ENCODE measurements around the gene FBN1. TPM values are rescaled to one million over a fixed set of nuclear protein-coding genes. Genes with fewer than 3 reads are reported as not detected.

FBN1 gene
- total RNA-seq, 1 experiment from 2014 or later: 1.1 TPM

GRCh38 chr15:48617619-48618018 is 27.9 kb downstream of the FBN1 start:
- TF ChIP-seq, protein P1, sequence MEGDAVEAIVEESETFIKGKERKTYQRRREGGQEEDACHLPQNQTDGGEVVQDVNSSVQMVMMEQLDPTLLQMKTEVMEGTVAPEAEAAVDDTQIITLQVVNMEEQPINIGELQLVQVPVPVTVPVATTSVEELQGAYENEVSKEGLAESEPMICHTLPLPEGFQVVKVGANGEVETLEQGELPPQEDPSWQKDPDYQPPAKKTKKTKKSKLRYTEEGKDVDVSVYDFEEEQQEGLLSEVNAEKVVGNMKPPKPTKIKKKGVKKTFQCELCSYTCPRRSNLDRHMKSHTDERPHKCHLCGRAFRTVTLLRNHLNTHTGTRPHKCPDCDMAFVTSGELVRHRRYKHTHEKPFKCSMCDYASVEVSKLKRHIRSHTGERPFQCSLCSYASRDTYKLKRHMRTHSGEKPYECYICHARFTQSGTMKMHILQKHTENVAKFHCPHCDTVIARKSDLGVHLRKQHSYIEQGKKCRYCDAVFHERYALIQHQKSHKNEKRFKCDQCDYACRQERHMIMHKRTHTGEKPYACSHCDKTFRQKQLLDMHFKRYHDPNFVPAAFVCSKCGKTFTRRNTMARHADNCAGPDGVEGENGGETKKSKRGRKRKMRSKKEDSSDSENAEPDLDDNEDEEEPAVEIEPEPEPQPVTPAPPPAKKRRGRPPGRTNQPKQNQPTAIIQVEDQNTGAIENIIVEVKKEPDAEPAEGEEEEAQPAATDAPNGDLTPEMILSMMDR (IDR thresholded peaks at IDR 0.05; ENCODE audit: unreplicated experiment): no peak
- Mint-ChIP-seq H3K27ac (ENCODE audit: unreplicated experiment) (no peak overlapping the region), H3K4me1 (ENCODE audit: low read depth, unreplicated experiment) (no peaks in the 10 kb centered on the region), H3K9me3 (ENCODE audit: low read depth, unreplicated experiment) (no peaks in the 10 kb centered on the region), H3K4me3 (ENCODE audit: low read depth, unreplicated experiment) (no peak overlapping the region), H3K27me3 (ENCODE audit: unreplicated experiment) (no peaks in the 10 kb centered on the region), H3K36me3 (ENCODE audit: insufficient read depth, unreplicated experiment) (no peaks in the 10 kb centered on the region)
- BruUV-seq (replicated peaks): no TSS peak
- DNase-seq: no peak
- intact Hi-C loops (cut with micrococcal nuclease; ENCODE audit: unreplicated experiment): no loop called here
- CTCF ChIA-PET: no interaction called here

DNA sequence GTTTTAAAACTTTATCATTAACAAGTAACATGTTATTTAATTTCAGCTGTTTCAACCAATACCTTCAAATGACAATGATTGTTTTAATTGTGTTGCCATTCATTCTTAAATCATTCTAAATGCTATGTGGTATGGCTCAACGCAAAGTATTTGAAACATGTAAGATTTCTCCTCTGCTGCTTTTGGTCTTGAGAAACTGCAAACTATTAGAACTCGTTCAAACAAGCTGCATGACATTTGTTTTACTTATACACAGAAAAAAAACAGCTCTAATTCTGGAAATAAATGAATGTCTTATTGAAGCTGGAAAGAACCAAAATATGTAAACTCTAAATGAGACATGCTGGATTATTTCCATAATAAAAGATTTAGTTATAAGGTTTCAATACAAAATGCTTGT is 29.3 kb downstream of the FBN1 start:
- CTCF ChIA-PET: no interaction called here
- DNase-seq: no peak
- no TSS peak for BruUV-seq (replicated peaks)
- H3K4me1 Mint-ChIP-seq (ENCODE audit: low read depth, unreplicated experiment): no peaks in the 10 kb centered on the region
- TF ChIP-seq, protein P1 (IDR thresholded peaks at IDR 0.05; ENCODE audit: unreplicated experiment): no peak
- no peaks in the 10 kb centered on the region for H3K9me3 Mint-ChIP-seq (ENCODE audit: low read depth, unreplicated experiment)
- H3K36me3 Mint-ChIP-seq (ENCODE audit: insufficient read depth, unreplicated experiment): no peaks in the 10 kb centered on the region
- intact Hi-C loops (cut with micrococcal nuclease; ENCODE audit: unreplicated experiment): no loop called here
- no peaks in the 10 kb centered on the region for H3K27me3 Mint-ChIP-seq (ENCODE audit: unreplicated experiment)
- H3K4me3 Mint-ChIP-seq (ENCODE audit: low read depth, unreplicated experiment): no peak overlapping the region
- no peak overlapping the region for H3K27ac Mint-ChIP-seq (ENCODE audit: unreplicated experiment)

GRCh38 chr15:48614051-48614450 is 31.5 kb downstream of the FBN1 start:
- Mint-ChIP-seq H3K27ac (ENCODE audit: unreplicated experiment) (no peak overlapping the region), H3K27me3 (ENCODE audit: unreplicated experiment) (no peaks in the 10 kb centered on the region), H3K4me1 (ENCODE audit: low read depth, unreplicated experiment) (no peaks in the 10 kb centered on the region), H3K9me3 (ENCODE audit: low read depth, unreplicated experiment) (no peaks in the 10 kb centered on the region), H3K36me3 (ENCODE audit: insufficient read depth, unreplicated experiment) (no peaks in the 10 kb centered on the region), H3K4me3 (ENCODE audit: low read depth, unreplicated experiment) (no peak overlapping the region)
- intact Hi-C loops (cut with micrococcal nuclease; ENCODE audit: unreplicated experiment): no loop called here
- no TSS peak for BruUV-seq (replicated peaks)
- CTCF ChIA-PET: no interaction called here
- TF ChIP-seq, protein P1 (IDR thresholded peaks at IDR 0.05; ENCODE audit: unreplicated experiment): no peak
- no peak for DNase-seq

- TF ChIP-seq, protein P1 (IDR thresholded peaks at IDR 0.05; ENCODE audit: unreplicated experiment): no peak
- Mint-ChIP-seq H3K9me3 (ENCODE audit: low read depth, unreplicated experiment) (no peaks in the 10 kb centered on the region), H3K27ac (ENCODE audit: unreplicated experiment) (no peak overlapping the region), H3K4me1 (ENCODE audit: low read depth, unreplicated experiment) (no peaks in the 10 kb centered on the region), H3K36me3 (ENCODE audit: insufficient read depth, unreplicated experiment) (no peaks in the 10 kb centered on the region), H3K27me3 (ENCODE audit: unreplicated experiment) (no peaks in the 10 kb centered on the region), H3K4me3 (ENCODE audit: low read depth, unreplicated experiment) (no peak overlapping the region)
- intact Hi-C loops (cut with micrococcal nuclease; ENCODE audit: unreplicated experiment): no loop called here
- CTCF ChIA-PET: no interaction called here
- no peak for DNase-seq
- no TSS peak for BruUV-seq (replicated peaks)
Measured at GRCh38 chr15:48609486-48609885, 36.0 kb downstream of the FBN1 start.

GRCh38 chr15:48607846-48608245 is 37.7 kb downstream of the FBN1 start:
- Mint-ChIP-seq H3K27ac (ENCODE audit: unreplicated experiment) (no peak overlapping the region), H3K27me3 (ENCODE audit: unreplicated experiment) (no peaks in the 10 kb centered on the region), H3K36me3 (ENCODE audit: insufficient read depth, unreplicated experiment) (no peaks in the 10 kb centered on the region), H3K4me3 (ENCODE audit: low read depth, unreplicated experiment) (no peak overlapping the region), H3K9me3 (ENCODE audit: low read depth, unreplicated experiment) (no peaks in the 10 kb centered on the region), H3K4me1 (ENCODE audit: low read depth, unreplicated experiment) (no peaks in the 10 kb centered on the region)
- TF ChIP-seq, protein P1 (IDR thresholded peaks at IDR 0.05; ENCODE audit: unreplicated experiment): no peak
- intact Hi-C loops (cut with micrococcal nuclease; ENCODE audit: unreplicated experiment): no loop called here
- DNase-seq: no peak
- no TSS peak for BruUV-seq (replicated peaks)
- CTCF ChIA-PET: no interaction called here
